H1 (cell line): ENCODE measurements around the gene EIF2S1. TPM values are rescaled to one million over a fixed set of nuclear protein-coding genes. Genes with fewer than 3 reads are reported as not detected.

Experiments used
- CTCF ChIA-PET: fragments of 300-600 bp; sonication (Branson Sonifier 250); formaldehyde crosslinking; loops from one replicate; lab custom pipeline; 2021; ENCODE audit not compliant: partially characterized antibody; lab: Charles Lee
- POLR2A ChIA-PET: fragments of 300-600 bp; sonication (Branson Sonifier 250); formaldehyde crosslinking; loops from one replicate; lab custom pipeline; 2021; ENCODE audit warnings: inconsistent platforms; ENCODE audit not compliant: partially characterized antibody; lab: Charles Lee
- DNase-seq, 2 experiments: peaks; one replicate each; pipeline versions ENCODE4 v3.0.0 to v3.0.0-alpha.2; 2010 to 2022; ENCODE audit warnings: low spot score in 2 of 2, low read depth in 1 of 2, mixed read lengths in 1 of 2
- FAIRE-seq: peaks from 2 replicates; lab custom pipeline; 2011; peaks lifted over from hg19 to GRCh38; lab: Jason Lieb, UNC
- H2AFZ ChIP-seq: 2 replicates; pipeline ENCODE4 v1.8.1; 2012; ENCODE audit warnings: low read length, inconsistent platforms
- H2AK5ac ChIP-seq: 2 replicates; pipeline ENCODE4 v1.6.1; 2013; ENCODE audit warnings: low read depth, low read length
- H2BK120ac ChIP-seq: replicated peaks from 2 replicates; pipeline ENCODE3; 2013; ENCODE audit warnings: low read depth, low read length, inconsistent platforms
- H2BK12ac ChIP-seq: 2 replicates; pipeline ENCODE4 v1.6.1; 2013; ENCODE audit warnings: low read depth, low read length
- H2BK15ac ChIP-seq: 2 replicates; pipeline ENCODE4 v1.6.1; 2013; ENCODE audit warnings: low read length
- H2BK20ac ChIP-seq: 2 replicates; pipeline ENCODE4 v1.6.1; 2013; ENCODE audit warnings: low read length
- H2BK5ac ChIP-seq: 2 replicates; pipeline ENCODE4 v1.6.1; 2013; ENCODE audit warnings: low read depth, low read length
- H3K14ac ChIP-seq: 2 replicates; pipeline ENCODE4 v1.6.1; 2013; ENCODE audit warnings: inconsistent platforms; ENCODE audit not compliant: insufficient read length
- H3K18ac ChIP-seq: 2 replicates; pipeline ENCODE4 v1.6.1; 2013; ENCODE audit warnings: low read length; ENCODE audit errors: extremely low read depth
- H3K23ac ChIP-seq: 2 replicates; pipeline ENCODE4 v1.6.1; 2013; ENCODE audit warnings: inconsistent platforms; ENCODE audit not compliant: insufficient read length
- H3K23me2 ChIP-seq: 2 replicates; pipeline ENCODE4 v1.6.1; 2013; ENCODE audit warnings: low read depth, low read length
- H3K27ac ChIP-seq: 2 replicates; pipeline ENCODE4 v1.6.1; 2011; ENCODE audit warnings: low read depth, low read length, inconsistent platforms
- H3K27me3 ChIP-seq, 4 experiments: replicated peaks in 1 of 4; 1 replicate in 1 of 4; 2 replicates in 3 of 4; pipeline versions ENCODE4 v1.6.1 to v1.8.1; 2011 to 2013; ENCODE audit warnings: low read length in 3 of 4, mild to moderate bottlenecking in 3 of 4, inconsistent platforms in 2 of 4, mixed read lengths in 2 of 4, moderate library complexity in 1 of 4; ENCODE audit not compliant: control insufficient read depth in 3 of 4, insufficient read depth in 3 of 4; ENCODE audit errors: extremely low read depth in 1 of 4
- H3K36me3 ChIP-seq, 4 experiments: 2 replicates each; pipeline versions ENCODE4 v1.6.1 to v1.8.1; 2011 to 2013; ENCODE audit warnings: mild to moderate bottlenecking in 4 of 4, low read length in 3 of 4, moderate library complexity in 2 of 4, control low read depth in 1 of 4, inconsistent platforms in 1 of 4; ENCODE audit not compliant: insufficient read depth in 4 of 4, control insufficient read depth in 2 of 4
- H3K4ac ChIP-seq: replicated peaks from 2 replicates; pipeline ENCODE3; 2013; ENCODE audit warnings: low read length, low read depth, mixed read lengths, inconsistent platforms; ENCODE audit not compliant: insufficient read length
- H3K4me1 ChIP-seq, 4 experiments: replicated peaks in 1 of 4; 1 replicate in 1 of 4; 2 replicates in 3 of 4; pipeline versions ENCODE4 v1.6.1 to v1.8.1; 2011 to 2013; ENCODE audit warnings: low read length in 3 of 4, inconsistent platforms in 2 of 4, mixed read lengths in 1 of 4; ENCODE audit not compliant: insufficient read depth in 4 of 4, control insufficient read depth in 3 of 4
- H3K4me2 ChIP-seq, 2 experiments: 2 replicates each; pipeline versions ENCODE4 v1.6.1 to v1.8.1; 2011 to 2013; ENCODE audit warnings: low read depth in 2 of 2, low read length in 2 of 2, control low read depth in 1 of 2, inconsistent platforms in 1 of 2, mild to moderate bottlenecking in 1 of 2; ENCODE audit not compliant: insufficient read depth in 1 of 2
- H3K4me3 ChIP-seq, 4 experiments: fragments of 200-600, 300-600 bp in 1 of 4; sonication (generic), shearing (Covaris generic), sonication (Bioruptor Twin) in 1 of 4; 2 replicates each; pipeline versions ENCODE4 v1.5.1 to v1.8.1; 2011 to 2016; ENCODE audit warnings: low read length in 4 of 4, low read depth in 3 of 4, control low read depth in 2 of 4, inconsistent platforms in 2 of 4, mild to moderate bottlenecking in 2 of 4, mixed read lengths in 1 of 4, moderate library complexity in 1 of 4; ENCODE audit not compliant: insufficient read depth in 2 of 4; ENCODE audit errors: extremely low read depth in 1 of 4
- H3K56ac ChIP-seq: replicated peaks from 2 replicates; pipeline ENCODE3; 2013; ENCODE audit warnings: low read depth, mild to moderate bottlenecking, mixed read lengths, low read length, inconsistent platforms; ENCODE audit not compliant: insufficient read length
- H3K79me1 ChIP-seq: 2 replicates; pipeline ENCODE4 v1.6.1; 2013; ENCODE audit warnings: low read depth, low read length, control low read depth
- H3K79me2 ChIP-seq, 2 experiments: 2 replicates each; pipeline versions ENCODE4 v1.6.1 to v1.8.1; 2012 to 2013; ENCODE audit warnings: low read length in 2 of 2, mild to moderate bottlenecking in 2 of 2, inconsistent platforms in 1 of 2; ENCODE audit not compliant: insufficient read depth in 2 of 2, control insufficient read depth in 1 of 2
- H3K9ac ChIP-seq, 4 experiments: replicated peaks in 1 of 4; 1 replicate in 1 of 4; 2 replicates in 3 of 4; pipeline versions ENCODE4 v1.6.1 to v1.8.1; 2011 to 2013; ENCODE audit warnings: low read depth in 3 of 4, low read length in 3 of 4, control low read depth in 2 of 4, mild to moderate bottlenecking in 2 of 4, moderate library complexity in 2 of 4, inconsistent platforms in 1 of 4; ENCODE audit errors: extremely low read depth in 1 of 4
- H3K9me3 ChIP-seq, 2 experiments: 2 replicates each; pipeline versions ENCODE4 v1.6.1 to v1.8.1; 2012 to 2013; ENCODE audit warnings: mild to moderate bottlenecking in 2 of 2, moderate library complexity in 2 of 2, control low read depth in 1 of 2, inconsistent platforms in 1 of 2, low read depth in 1 of 2, low read length in 1 of 2, mixed read lengths in 1 of 2; ENCODE audit not compliant: insufficient read depth in 2 of 2
- H4K20me1 ChIP-seq, 2 experiments: replicated peaks in 1 of 2; 2 replicates each; pipeline versions ENCODE3 to v1.8.1; 2011 to 2013; ENCODE audit warnings: inconsistent platforms in 2 of 2, low read length in 2 of 2, mild to moderate bottlenecking in 1 of 2; ENCODE audit not compliant: insufficient read depth in 2 of 2, control insufficient read depth in 1 of 2
- H4K5ac ChIP-seq: 2 replicates; pipeline ENCODE4 v1.6.1; 2013; ENCODE audit warnings: low read length, low read depth, mixed read lengths, inconsistent platforms; ENCODE audit not compliant: insufficient read length
- H4K8ac ChIP-seq: 2 replicates; pipeline ENCODE4 v1.8.0; 2013; ENCODE audit warnings: mild to moderate bottlenecking, moderate library complexity, low read length, inconsistent platforms; ENCODE audit not compliant: insufficient read depth; ENCODE audit errors: extremely low read depth
- H4K91ac ChIP-seq: replicated peaks from 2 replicates; pipeline ENCODE3; 2013; ENCODE audit warnings: low read length, mixed read lengths, inconsistent platforms; ENCODE audit not compliant: insufficient read length
- SIX5 ChIP-seq: IDR thresholded peaks from 2 replicates; pipeline ENCODE4 v1.6.1; 2011; ENCODE audit warnings: mild to moderate bottlenecking, low read depth, low read length
- TBP ChIP-seq: IDR thresholded peaks from 2 replicates; pipeline ENCODE4 v1.6.1; 2011; ENCODE audit warnings: low read depth, low read length, improper control_type of control experiment
- WGBS, 2 experiments: shearing (Covaris generic) in 1 of 2; methylation state at CpG; one replicate each; pipeline versions ENCODE4 v1.1.6 to v1.1.7; 2013 to 2015; ENCODE audit warnings: low lambda C conversion rate in 2 of 2, mixed read lengths in 2 of 2, inconsistent platforms in 1 of 2, low coverage in 1 of 2, missing lambda C conversion rate in 1 of 2; ENCODE audit not compliant: insufficient replicate concordance in 2 of 2, insufficient coverage in 1 of 2, insufficient read length in 1 of 2; ENCODE audit errors: extremely low coverage in 1 of 2, missing lambda C conversion rate in 1 of 2; 5-methylcytosine and 5-hydroxymethylcytosine counted together
- polyA plus RNA-seq, 7 experiments: library from polyadenylated mRNA; depleted of rRNA in 3 of 7; stranded (reverse) in 5 of 7; unstranded in 2 of 7; fragments of >200 nt in 5 of 7; fragments of 200-250 nt in 2 of 7; gene quantifications; 1 replicate in 5 of 7; 2 replicates in 1 of 7; 4 replicates in 1 of 7; pipeline versions ENCODE4 v1.2.1 to v1.2.3, GENCODE V29; 2011 to 2013; ENCODE audit warnings: missing spikeins in 2 of 7, mixed read lengths in 2 of 7
- total RNA-seq: library from RNA; stranded (reverse); fragmentation: NEBNext Ultra II Directional; extraction: Animal tissue kit (Norgen Biotek cat#: 25700); gene quantifications from 2 replicates; pipeline ENCODE4 v1.2.1, GENCODE V29; 2021

Gene EIF2S1
- total and polyA plus RNA-seq, 2 of the 8 experiments (the other 6 are each of a cell fraction or from before 2014, with no cell fraction given) = 35.1 to 146 TPM

- no peak overlapping the region for H3K23ac ChIP-seq
- no peak overlapping the region for H3K4me3 ChIP-seq
- H3K79me2 ChIP-seq = peaks cover 8 to 52% of the 10 kb centered on the region in 2 experiments
- H3K4me1 ChIP-seq = no peaks in the 10 kb centered on the region; a peak in 2 of 7 replicates
- no peak overlapping the region for H4K8ac ChIP-seq
- no peak overlapping the region for H4K91ac ChIP-seq
- H3K18ac ChIP-seq = no peak overlapping the region
- H2AK5ac ChIP-seq = no peak overlapping the region
- H3K23me2 ChIP-seq = no peaks in the 10 kb centered on the region
- H3K36me3 ChIP-seq = peaks cover 15 to 61% (median 41%) of the 10 kb centered on the region in 4 experiments
- FAIRE-seq = no peak
- H2AFZ ChIP-seq = no peak overlapping the region
- no peak overlapping the region for H3K9ac ChIP-seq
- ChIA-PET CTCF (no interaction called here), POLR2A (no interaction called here)
- H3K27ac ChIP-seq = no peak overlapping the region
- H3K9me3 ChIP-seq = no peaks in the 10 kb centered on the region
- no peak overlapping the region for H2BK20ac ChIP-seq
- no peaks in the 10 kb centered on the region for H3K79me1 ChIP-seq
- TF ChIP-seq TBP (no peak), SIX5 (no peak)
- H3K56ac ChIP-seq = no peak overlapping the region
- no peaks in the 10 kb centered on the region for H3K27me3 ChIP-seq
- H2BK120ac ChIP-seq = no peak overlapping the region
- no peak overlapping the region for H3K4me2 ChIP-seq
- WGBS, 2 experiments = 92% methylated on average over 4 of the region's 4 CpGs; no CpG with 5 or more reads in 1 of the 2 experiments
- H2BK12ac ChIP-seq = no peak overlapping the region
- no peak overlapping the region for H2BK5ac ChIP-seq
- no peak for DNase-seq
- H2BK15ac ChIP-seq = no peak overlapping the region
- no peak overlapping the region for H3K4ac ChIP-seq
- peaks cover 0 to 3% of the 10 kb centered on the region in 2 experiments for H4K20me1 ChIP-seq
- no peak overlapping the region for H4K5ac ChIP-seq
- no peak overlapping the region for H3K14ac ChIP-seq
These were observed 5.3 kb downstream of the EIF2S1 start for GRCh38 chr14:67365476-67365875.
